G401 (cell line): Measurements from ENCODE around the gene PPM1E. TPM values are rescaled to one million over a fixed set of nuclear protein-coding genes. Genes with fewer than 3 reads are reported as not detected.
"Not testable (repeated sequence)": the region's sequence is repeated elsewhere in the genome, so short reads cannot be mapped to it uniquely, and the experiment has no call there.

Experiments
- DNase-seq: peaks from one replicate; pipeline ENCODE4 v3.0.0-alpha.2; 2015; ENCODE audit warnings: low spot score
- in situ Hi-C: cut with HindIII; loops from 2 replicates; pipeline ENCODE4 v1.10.0; 2016; ENCODE audit warnings: low sequenced_read_pairs, mixed read lengths
- total RNA-seq: library from RNA; depleted of rRNA; stranded (reverse); fragments of >200 nt; shearing (Covaris generic); gene quantifications from 2 replicates; pipeline ENCODE4 v1.2.3, GENCODE V29; 2014; rRNA removed

Gene PPM1E
- total RNA-seq: 1.8 and 2.4 TPM in 2 replicates

- DNase-seq: peak; percentile 70
- in situ Hi-C loops: no loop called here
These were observed at the start of gene PPM1E for GRCh38 chr17:58755577-58756245. Gene PPM1E (plus strand): TSS chr17:58755854.

GRCh38 chr17:58706351-58707140, 49.1 kb upstream of the PPM1E start:
- in situ Hi-C loops: no loop called here
- DNase-seq: no peak

GRCh38 chr17:58710948-58711552, 44.6 kb upstream of the PPM1E start:
- peak; percentile 72 for DNase-seq

GRCh38 chr17:58722274-58722673, 33.4 kb upstream of the PPM1E start:
- in situ Hi-C loops: no loop called here

More at GRCh38 chr17:58710948-58711552, 44.6 kb upstream of the PPM1E start:
- in situ Hi-C loops: no loop called here

GRCh38 chr17:58722696-58723095, 33.0 kb upstream of the PPM1E start:
- in situ Hi-C loops: no loop called here
- DNase-seq: no peak

More at GRCh38 chr17:58722274-58722673, 33.4 kb upstream of the PPM1E start:
- DNase-seq: no peak

- in situ Hi-C loops: no loop called here
- no peak for DNase-seq
These were observed 26.9 kb upstream of the PPM1E start for GRCh38 chr17:58728798-58729197.

GRCh38 chr17:58730937-58731336, 24.7 kb upstream of the PPM1E start:
- in situ Hi-C loops: no loop called here
- no peak for DNase-seq

GRCh38 chr17:58734040-58734439, 21.6 kb upstream of the PPM1E start:
- in situ Hi-C loops: no loop called here
- no peak for DNase-seq

- in situ Hi-C loops: no loop called here
- DNase-seq: no peak
These were observed 20.8 kb upstream of the PPM1E start for GRCh38 chr17:58734811-58735210.

GRCh38 chr17:58741121-58741625, 14.5 kb upstream of the PPM1E start:
- in situ Hi-C loops: no loop called here
- no peak for DNase-seq

- DNase-seq: no peak
- in situ Hi-C loops: no loop called here
These were observed 8.0 kb upstream of the PPM1E start for GRCh38 chr17:58747674-58748073.

GRCh38 chr17:58749627-58750026, 6.0 kb upstream of the PPM1E start:
- in situ Hi-C loops, DNase-seq: not testable (repeated sequence)

GRCh38 chr17:58753026-58753425, 2.6 kb upstream of the PPM1E start:
- no peak for DNase-seq
- in situ Hi-C loops: no loop called here

- DNase-seq: no peak
- in situ Hi-C loops: no loop called here
These were observed 431 bp upstream of the PPM1E start for GRCh38 chr17:58755269-58755576.

- peak; percentile 73 for DNase-seq
- in situ Hi-C loops: no loop called here
These were observed 850 bp downstream of the PPM1E start for GRCh38 chr17:58756246-58757161.

- in situ Hi-C loops: no loop called here
- DNase-seq: no peak
These were observed 1.5 kb downstream of the PPM1E start for GRCh38 chr17:58757162-58757613.

GRCh38 chr17:58758890-58759289, 3.2 kb downstream of the PPM1E start:
- DNase-seq: no peak
- in situ Hi-C loops: no loop called here

- in situ Hi-C loops: no loop called here
- DNase-seq: no peak
These were observed 3.9 kb downstream of the PPM1E start for GRCh38 chr17:58759522-58759921.

GRCh38 chr17:58760248-58760647, 4.6 kb downstream of the PPM1E start:
- DNase-seq: no peak
- in situ Hi-C loops: no loop called here
